DMS53 treated with DMSO at 0.1 percent for 48 hours (cell line): ENCODE measurements around the gene BCCIP.

Experiments used
- DNase-seq: peaks from one replicate; lab custom pipeline; 2025; ENCODE audit not compliant: unreplicated experiment; lab: John Stamatoyannopoulos, UW

The BCCIP gene

DNA sequence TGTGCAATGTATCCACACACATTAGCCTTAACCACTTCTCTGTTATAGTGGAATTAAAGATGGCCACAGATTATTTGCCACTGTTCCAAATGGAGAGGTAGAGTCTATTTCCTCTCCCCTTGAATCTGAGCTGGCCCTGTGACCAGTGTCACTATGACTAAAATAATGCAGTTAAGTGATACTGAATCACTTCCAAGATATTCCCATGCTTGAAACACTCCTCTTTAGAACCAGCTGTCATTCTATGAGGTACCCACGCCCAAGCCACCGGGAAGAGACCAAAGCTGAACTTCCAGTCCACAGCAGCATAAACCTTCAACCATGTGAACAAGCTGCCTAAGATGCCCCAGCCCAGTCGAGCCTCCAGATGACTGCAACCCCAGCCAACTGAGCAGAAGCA is 59.9 kb downstream of the BCCIP start:
- no peak for DNase-seq
